Measurements from ENCODE around the gene ABCF3.

DNA sequence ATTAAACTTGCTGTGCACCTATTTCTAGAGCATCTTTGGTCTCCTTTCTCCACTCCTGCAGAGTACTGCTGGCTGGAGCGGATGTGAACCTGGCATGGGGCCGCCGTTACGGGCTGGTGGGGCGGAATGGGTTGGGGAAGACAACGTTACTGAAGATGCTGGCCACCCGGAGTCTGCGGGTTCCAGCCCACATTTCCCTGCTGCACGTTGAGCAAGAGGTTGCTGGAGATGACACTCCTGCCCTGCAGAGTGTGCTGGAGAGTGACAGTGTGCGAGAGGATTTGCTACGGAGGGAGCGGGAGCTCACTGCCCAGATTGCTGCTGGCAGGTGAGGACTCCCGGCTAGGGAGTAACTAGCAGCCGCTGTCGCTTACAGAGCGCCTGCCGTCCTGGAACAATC is 2.1 kb downstream of the ABCF3 start:
- no peak for TF ChIP-seq YY1 (IDR thresholded peaks at IDR 0.05)
- TF ChIP-seq, protein P1, sequence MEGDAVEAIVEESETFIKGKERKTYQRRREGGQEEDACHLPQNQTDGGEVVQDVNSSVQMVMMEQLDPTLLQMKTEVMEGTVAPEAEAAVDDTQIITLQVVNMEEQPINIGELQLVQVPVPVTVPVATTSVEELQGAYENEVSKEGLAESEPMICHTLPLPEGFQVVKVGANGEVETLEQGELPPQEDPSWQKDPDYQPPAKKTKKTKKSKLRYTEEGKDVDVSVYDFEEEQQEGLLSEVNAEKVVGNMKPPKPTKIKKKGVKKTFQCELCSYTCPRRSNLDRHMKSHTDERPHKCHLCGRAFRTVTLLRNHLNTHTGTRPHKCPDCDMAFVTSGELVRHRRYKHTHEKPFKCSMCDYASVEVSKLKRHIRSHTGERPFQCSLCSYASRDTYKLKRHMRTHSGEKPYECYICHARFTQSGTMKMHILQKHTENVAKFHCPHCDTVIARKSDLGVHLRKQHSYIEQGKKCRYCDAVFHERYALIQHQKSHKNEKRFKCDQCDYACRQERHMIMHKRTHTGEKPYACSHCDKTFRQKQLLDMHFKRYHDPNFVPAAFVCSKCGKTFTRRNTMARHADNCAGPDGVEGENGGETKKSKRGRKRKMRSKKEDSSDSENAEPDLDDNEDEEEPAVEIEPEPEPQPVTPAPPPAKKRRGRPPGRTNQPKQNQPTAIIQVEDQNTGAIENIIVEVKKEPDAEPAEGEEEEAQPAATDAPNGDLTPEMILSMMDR (IDR thresholded peaks at IDR 0.05; ENCODE audit: low read depth, low read length, missing input control): no peak
